Glomerular visceral epithelial cell (primary cell): Measurements from ENCODE around the gene SPATA24.
A peak's percentile ranks its signal among the peaks of the same experiment; 100 is the strongest.
"Not testable (repeated sequence)": the region's sequence is repeated elsewhere in the genome, so short reads cannot be mapped to it uniquely, and the experiment has no call there.

Experiments used
- DNase-seq: peaks from one replicate; pipeline ENCODE4 v3.0.0-alpha.2; 2016; ENCODE audit errors: extremely low spot score

Gene SPATA24

GRCh38 chr5:139395844-139396640 is 7.8 kb downstream of the SPATA24 start:
- DNase-seq = peak; percentile 32

GRCh38 chr5:139394654-139395566 is 9.0 kb downstream of the SPATA24 start, which contains the start of gene PROB1:
TSS of gene PROB1 (minus strand) at chr5:139395104. CDS start at chr5:139395081, 23 bp downstream.
- no peak for DNase-seq

GRCh38 chr5:139394123-139394653 is 9.7 kb downstream of the SPATA24 start:
- DNase-seq = no peak

- DNase-seq = no peak
These were observed 10.3 kb downstream of the SPATA24 start for GRCh38 chr5:139393497-139394122.

GRCh38 chr5:139392678-139393496 is 11.0 kb downstream of the SPATA24 start:
- DNase-seq = no peak

- DNase-seq = no peak
These were observed 11.6 kb downstream of the SPATA24 start for GRCh38 chr5:139392324-139392677.

GRCh38 chr5:139391570-139392323 is 12.1 kb downstream of the SPATA24 start:
- DNase-seq = no peak

GRCh38 chr5:139390639-139391569 is 13.0 kb downstream of the SPATA24 start:
- DNase-seq = no peak

GRCh38 chr5:139389701-139390638 is 13.9 kb downstream of the SPATA24 start, which contains the start of gene MZB1:
TSS of gene MZB1 (minus strand) at chr5:139389913. CDS start at chr5:139389856, 57 bp downstream.
- DNase-seq = no peak

- peak; percentile 61 for DNase-seq
These were observed 15.6 kb downstream of the SPATA24 start for GRCh38 chr5:139388198-139388821.

- no peak for DNase-seq
These were observed 16.2 kb downstream of the SPATA24 start for GRCh38 chr5:139387611-139388197.

GRCh38 chr5:139386956-139387355 is 16.9 kb downstream of the SPATA24 start:
- DNase-seq = not testable (repeated sequence)

- no peak for DNase-seq
These were observed 17.8 kb downstream of the SPATA24 start for GRCh38 chr5:139386050-139386438.

GRCh38 chr5:139385061-139386049 is 18.5 kb downstream of the SPATA24 start:
- DNase-seq = no peak

- DNase-seq = no peak
These were observed 19.3 kb downstream of the SPATA24 start for GRCh38 chr5:139384591-139385051.
